Esophagus mucosa (tissue), 1 donor: ENCODE results near the gene MGMT. TPM values are rescaled to one million over a fixed set of nuclear protein-coding genes. Genes with fewer than 3 reads are reported as not detected.

Experiments
- ATAC-seq: fragments of 200-7000 bp; cut with Tn5 transposase; one replicate; pipeline ENCODE4 v1.9.1; 2020
- total RNA-seq: library from RNA; stranded (reverse); gene quantifications from one replicate; pipeline ENCODE4 v1.2.4, GENCODE V29; 2023
- donor health status: DM: yes; HTN: yes; CAD: no.

MGMT gene
- total RNA-seq, 1 donor from 2014 or later: 16.5 TPM

DNA sequence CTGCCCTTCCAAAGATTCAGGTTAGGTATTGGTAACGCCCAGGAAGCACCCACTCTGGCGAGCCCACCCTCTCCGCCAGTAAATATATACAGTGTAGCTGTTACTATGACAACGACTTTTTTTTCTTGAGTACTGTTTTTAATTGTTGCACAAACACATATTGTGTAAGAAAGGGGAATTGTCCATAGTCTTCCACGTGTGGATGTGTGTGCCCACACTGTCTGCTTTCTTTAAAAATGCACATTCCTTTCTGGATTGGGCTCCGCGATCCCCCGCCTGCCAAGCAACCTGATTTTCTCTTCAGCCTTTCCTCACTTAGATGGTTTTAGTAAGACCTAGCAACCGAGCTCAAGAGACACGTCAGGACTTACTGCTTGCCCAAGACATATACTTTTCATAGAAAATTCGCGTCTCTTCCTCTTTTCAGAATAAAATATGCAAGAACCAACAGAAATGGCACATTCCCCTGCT, 249.2 kb downstream of the MGMT start:
- ATAC-seq: no peak

DNA sequence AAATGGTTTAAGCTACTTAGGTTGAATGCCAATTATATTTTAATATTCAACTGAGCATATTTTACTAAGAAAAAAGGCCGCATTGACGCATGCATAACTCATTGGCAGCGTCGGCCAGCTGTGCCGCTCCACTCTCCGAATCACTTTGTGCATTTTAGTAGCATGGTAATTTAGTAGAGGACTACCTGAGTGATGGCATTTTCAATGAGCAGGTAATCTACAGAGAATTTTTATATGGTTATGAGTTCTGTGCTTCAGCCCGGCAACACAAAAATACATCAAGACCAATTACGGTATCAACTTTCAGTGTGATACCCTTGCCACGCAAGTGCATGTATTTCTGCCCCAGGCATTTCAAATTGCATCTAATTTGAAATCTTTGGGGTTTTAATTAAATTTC, 249.8 kb downstream of the MGMT start:
- no peak for ATAC-seq

DNA sequence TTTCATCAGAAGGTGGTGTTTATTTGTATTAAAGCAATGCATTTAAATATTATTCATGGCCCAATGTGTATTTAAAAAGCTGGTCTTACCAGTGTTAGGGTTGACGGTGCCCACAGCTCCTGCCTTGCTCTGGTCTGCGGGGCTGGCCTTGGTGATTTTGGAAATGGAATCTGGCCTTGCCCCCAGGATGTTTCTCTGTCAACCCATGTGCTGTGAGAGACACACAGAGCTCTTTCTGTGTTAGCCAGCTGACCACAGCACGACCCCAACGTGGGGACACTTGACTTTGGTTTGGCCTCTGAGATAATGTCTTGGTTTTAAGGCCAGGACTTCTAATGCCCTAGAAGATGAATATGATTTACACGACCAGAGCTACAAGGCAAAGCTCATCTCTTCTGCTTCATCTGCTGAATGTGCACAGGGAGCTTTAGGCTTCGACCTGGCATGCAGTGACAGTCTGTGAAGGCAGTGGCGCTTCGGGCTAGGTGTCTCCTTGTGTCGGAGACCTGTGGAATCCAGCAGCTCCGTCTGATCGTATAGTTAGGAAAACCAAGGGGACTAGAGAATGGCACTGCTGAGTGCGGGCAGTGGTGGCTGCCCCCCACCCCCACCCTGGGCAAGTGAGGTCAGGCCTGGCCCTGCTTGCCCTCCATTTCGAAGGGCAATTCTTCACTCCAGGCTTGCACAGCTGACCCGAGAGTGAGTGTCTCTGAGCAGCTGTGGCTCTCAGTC, 250.9 kb downstream of the MGMT start:
- ATAC-seq: no peak

DNA sequence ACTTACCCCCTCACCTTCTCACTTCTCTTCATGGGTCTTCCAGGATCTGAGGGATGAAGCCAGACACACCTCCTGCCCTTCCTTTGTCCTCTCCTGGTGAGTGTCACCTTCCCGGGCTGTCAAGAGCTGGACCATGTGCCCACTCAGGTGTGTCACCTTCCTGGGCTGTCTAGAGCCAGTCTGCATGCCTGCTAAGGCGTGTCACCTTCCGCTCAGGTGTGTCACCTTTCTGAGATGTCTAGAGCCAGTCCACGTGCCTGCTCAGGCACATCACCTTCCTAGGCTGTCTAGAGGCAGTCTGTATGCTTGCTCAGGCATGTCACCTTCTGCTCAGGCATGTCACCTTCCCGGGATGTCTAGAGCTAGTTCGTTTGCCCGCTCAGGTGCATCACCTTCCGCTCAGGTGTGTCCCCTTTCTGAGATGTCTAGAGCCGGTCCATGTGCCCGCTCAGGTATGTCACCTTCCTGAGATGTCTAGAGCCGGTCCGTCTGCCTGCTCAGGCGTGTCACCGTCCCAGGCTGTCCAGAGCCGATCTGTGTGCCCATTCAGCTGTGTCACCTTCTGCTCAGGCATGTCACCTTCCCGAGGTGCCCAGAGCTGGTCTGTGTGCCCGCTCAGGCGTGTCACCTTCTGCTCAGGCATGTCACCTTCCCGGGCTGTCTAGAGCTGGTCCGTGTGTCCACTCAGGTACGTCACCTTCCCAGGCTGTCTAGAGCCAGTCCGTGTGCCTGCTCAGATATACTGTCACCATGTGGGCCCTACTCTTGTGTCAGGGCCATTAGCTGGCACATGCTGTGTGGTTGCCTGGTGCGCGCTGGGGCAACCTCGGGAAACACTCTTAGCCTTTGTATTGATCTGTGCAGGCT, 251.7 kb downstream of the MGMT start:
- peak; percentile 63 for ATAC-seq

DNA sequence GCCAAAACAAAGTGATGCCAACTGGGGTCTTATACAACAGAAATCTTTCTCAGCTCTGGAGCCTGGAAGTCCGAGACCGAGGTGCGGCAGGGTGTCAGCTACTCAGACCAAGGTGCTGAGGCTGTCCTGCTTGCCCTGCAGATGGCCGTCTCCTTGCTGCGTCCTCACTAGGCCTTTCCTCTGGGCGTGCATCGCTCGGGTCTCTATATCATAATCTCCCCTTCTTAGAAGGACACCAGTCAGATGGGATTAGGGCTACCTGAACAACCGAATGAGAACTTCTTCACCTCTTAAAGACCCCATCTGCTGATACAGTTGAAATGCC, 252.3 kb downstream of the MGMT start:
- ATAC-seq: no peak

DNA sequence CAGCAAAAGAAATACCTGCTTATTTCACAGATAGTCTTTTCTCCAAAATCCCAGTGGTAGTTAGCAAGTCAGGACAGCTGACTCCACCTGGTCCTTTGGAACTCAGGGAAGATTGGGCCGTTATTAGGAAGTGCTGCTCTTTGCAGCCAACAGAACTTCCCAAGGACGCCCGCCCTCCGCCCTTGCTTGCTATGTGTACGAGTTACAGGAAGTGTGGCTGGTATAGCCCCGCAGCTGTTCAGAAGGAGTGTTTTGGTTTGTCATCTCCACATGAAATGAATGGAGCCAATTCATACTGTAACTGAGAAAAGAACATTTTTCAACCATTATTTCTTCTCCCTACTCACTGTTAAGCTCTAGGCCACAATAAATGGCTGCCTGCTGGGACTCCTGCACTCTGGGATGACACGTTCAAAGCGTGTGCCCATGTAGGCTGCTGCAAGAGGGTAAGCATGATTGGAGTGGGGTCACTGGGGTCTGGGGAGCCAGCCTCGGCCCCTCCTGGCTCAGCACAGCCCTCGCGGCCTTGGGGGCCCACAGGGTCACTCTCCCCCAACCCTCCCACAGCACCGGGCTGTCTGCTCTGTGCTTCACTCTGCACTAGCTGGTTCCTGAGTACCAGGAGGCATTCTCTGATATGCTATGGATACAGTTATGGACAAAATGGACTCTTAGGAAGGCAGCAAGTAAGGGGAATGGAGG, 253.0 kb downstream of the MGMT start:
- ATAC-seq: no peak

DNA sequence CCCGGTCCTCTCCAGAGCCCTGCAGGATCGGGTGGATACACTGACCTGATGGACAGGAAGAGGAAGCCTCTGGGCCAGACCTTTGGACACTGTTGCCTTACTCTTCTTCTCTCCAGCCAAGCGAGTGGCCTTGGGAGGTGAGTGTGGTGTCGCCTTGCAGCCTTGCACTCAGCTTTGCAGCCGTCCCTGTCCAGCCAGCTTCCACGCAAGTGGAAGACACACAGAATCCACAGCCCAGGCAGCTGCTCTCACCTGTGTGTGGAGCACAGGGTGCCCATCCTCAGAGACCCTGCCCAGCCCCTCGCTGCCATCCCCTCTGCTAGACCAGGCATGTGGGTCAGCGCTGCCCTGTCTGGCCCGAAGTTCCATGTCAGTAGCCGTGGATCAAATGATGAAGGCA, 258.0 kb downstream of the MGMT start:
- ATAC-seq: no peak

DNA sequence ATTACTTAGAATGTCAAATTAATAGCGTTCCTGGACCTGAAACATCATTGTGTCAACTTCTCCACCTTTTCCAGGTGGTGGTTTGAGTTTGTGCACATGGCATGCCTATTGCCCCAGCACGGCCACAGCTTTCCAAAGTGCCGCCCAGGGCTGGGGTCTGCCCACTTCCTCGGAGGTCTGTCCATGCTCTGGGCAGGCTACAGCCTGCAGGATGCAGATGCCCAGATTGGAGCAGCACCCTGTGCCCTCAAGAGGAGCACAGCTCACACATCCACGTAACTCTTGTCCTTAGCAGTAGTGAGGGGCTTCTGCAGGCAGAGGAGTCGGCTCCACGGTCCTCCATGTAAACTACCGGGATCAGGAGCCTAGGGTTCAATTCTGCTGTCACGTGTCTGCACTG, 258.4 kb downstream of the MGMT start:
- ATAC-seq: no peak

DNA sequence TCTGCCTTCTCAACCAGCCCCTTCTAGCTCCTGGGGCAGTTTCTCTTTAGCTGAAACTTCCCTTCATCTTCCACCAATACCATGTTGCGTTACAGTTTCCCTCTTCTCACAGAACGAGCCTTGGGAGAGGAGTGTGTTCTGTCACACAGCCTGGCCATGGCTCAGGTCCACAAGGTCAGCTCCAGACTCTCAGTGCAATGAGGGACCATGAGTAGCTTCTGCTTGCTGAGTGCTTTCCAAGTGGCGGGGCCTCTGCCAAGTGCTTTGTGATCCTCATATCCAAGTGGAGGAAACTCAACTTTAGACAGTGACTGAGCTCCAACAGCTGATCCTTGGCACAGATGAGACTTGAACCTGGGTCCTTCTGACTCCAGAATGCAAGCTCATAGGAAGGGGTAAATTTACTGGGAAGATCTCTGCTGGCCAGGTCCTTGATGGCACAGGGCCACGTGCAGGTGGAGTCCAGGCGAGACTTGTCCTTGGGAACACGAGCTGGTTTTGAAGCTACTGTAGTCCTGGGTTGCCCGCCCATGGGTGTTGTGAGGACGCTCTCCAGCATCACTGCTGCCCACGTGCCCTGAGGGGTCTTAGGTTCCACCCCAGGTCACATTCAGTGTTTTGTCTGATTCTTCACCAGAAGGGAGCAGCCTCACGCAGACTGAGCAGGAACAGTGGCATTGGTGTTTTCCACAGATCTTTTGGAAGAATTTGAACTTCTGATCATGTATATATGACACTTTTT, 259.0 kb downstream of the MGMT start:
- no peak for ATAC-seq

DNA sequence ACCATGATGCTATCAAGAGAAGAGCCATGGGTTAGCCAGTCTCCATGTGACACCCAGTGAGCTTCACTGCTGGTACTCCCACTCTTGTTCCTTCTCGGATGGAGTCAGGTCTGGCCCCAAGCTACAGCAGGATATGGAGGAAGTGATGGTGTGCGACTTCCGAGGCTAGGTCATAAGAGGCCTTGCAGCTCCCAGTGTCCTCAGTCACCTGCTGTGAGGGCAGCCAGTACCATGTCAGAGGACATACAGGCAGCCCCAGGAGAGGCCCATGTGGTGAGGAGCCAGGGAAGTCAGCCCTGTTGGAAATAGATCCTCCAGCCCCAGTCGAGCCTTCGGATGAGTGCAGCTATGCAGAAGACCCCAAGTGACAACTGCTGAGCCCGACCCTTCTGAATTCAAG, 260.0 kb downstream of the MGMT start:
- no peak for ATAC-seq

DNA sequence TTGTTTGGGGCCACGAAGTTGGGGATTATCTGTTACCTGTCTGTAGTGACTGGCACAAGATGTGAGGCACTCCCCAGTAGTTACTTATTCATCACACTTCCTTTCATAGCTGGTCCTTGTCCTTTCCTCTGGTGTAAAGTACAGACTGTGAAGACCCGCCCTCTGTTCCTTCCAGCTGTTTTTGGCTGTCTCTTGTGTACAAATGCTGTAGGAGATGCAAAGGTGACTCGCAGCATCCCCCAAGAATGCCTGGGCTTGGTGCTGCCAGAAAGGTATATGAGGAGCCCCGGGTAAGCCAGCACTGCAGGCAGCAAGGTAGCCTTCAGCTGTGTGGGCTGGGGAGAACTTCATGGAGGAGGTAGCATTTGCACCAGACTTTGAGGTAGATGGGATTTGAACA, 260.5 kb downstream of the MGMT start:
- no peak for ATAC-seq

DNA sequence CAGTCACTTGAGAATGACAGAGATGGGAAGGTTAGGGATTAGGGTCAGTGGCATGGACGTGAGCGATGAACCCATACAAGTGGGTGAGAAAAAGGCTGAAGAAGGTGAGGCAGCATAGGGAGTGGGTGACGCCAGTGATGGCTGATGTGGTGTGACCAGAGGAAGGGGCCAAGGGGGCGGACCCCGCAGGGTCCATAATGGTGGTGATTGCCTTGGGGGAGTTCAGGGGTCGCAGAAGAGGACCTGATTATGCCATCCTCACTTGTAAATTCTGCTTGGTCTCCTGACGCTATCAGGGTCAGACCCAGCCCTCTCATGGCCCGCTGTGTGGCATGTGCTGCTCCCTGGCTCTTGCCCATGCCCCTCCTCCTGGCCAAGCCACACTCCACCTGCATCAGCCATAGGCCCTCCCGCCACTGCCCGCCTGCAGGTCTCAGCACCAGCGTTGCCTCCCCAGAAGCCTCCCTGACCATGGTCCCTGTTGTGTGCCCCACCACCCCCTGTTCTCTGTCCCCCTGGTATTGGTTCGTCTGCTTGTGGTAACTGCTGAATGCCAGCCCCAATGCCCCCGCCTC, 261.3 kb downstream of the MGMT start:
- peak; percentile 10 for ATAC-seq

DNA sequence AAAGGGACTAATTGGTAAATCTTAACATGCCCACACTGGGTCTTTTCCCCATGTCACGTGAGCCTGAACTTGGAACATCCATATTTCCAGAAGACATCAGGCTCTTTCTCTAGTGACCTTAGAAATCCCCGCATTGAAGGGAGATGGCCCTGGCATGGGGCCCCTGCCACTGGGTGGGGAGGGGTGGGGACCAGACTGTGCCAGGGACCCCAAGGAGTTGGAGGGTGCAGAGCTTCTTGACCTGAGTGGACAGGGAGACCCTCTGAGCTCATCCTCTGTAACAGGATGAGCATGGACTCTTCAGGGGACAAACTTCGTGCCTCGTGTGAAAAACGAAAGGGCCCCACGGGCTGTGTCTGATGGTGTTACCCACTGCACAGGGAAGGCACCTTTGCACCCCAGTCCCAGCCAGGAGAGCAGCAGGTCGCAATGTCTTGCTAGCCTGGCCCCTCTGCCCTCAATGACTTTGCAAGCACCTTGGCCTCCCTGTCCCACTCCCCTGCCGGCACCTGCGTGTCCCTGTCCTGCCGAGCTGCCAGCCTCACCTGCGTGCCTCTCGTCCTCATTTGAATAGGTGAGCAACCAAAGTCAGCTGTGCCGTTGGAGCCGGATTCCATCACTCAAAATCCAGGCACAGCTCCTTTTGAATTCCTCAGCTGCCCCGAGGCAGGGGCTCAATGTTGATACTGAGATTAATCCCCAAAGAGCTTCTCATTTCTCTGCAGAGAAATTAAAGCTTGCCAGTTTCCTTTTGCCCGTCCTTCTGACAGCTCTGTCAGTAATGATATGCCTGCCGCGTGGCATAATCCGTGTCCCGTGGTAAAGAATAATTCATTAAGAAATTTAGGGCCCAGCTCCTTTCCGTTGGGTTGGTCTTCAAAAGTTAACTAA, 262.1 kb downstream of the MGMT start:
- no peak for ATAC-seq

DNA sequence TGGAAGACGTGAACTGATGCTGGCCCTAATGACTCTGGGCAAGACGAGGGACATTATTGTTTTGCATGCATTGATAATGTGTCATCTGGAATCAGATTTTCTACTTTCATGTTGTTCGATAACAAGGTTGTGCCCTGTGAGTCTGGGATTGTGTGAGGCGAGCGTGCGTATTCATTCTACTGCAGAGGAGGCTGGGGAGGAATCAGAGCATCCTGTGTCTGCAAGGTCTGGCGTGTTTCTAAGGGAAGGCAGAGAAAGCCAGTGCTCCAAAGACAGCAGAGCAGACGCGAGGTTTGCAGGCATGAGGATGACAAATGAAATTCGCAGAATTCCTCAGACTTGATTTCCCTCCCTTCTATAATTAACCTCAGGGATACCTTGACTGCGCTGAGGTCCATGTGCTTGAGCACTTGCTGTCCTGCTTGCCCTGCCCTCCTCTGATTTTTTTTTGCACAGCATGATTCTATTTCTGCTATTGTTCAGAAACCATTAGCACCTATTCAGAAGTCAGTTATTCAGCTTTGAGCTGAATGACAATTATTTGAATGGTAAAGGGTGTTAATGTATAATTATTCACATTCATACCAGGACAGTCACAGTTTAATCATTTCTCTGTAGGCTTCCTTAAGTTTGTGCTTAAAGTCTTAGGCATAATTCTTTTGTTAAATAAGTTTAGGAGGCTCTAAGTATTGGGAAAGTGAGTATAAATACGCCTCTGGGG, 263.4 kb downstream of the MGMT start:
- ATAC-seq: no peak

DNA sequence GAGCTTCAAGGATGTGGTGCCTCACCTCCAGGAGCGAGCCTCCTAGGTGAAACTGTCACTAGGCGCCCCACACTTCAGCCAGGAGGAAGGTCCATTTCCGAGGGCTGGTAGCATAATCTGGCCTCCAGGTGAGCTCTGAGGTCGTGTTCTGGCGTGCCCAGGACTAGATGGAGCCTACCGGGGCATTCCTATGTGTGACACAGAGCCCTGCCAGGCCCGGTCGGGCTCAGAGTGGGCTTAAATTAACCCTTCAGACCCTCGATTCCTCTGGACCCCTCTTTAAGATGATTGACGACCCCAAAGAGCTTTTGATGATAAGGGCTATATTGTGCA, 263.9 kb downstream of the MGMT start:
- no peak for ATAC-seq

DNA sequence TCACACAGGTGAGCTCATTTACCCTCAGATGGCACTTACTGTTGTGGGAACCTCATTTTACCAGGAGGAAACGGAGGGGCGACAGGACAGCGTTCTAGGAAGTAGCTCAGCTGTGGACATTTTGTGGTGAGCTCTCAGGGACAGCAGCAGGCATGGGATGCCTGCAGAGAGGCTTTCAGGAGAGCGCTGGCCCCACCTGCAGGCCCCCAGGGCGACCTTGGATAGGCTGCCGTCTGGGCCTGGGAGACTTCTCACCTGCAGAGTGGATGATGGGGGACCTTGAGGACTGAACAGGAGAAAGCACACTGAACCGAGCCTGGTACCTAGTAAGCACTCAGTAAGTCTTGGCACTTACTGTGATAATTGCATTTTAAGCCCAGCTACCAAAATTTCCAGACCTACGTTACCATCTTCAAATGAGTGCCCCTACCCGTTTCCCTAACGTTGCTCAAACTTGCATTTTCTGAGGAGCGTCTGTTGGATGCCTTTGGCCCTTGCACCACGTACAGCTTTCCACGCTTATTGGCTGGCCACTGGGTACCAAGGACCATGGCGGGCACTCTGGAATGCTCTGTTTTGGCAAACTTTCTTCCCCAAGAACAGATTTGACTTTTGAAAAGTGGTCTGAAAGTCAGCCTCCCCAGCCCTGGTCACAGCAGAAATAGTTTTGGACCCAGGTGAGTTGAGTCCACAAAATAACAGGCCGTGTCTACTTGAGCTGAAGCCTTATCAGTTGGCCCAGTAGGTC, 273.7 kb downstream of the MGMT start:
- ATAC-seq: no peak

DNA sequence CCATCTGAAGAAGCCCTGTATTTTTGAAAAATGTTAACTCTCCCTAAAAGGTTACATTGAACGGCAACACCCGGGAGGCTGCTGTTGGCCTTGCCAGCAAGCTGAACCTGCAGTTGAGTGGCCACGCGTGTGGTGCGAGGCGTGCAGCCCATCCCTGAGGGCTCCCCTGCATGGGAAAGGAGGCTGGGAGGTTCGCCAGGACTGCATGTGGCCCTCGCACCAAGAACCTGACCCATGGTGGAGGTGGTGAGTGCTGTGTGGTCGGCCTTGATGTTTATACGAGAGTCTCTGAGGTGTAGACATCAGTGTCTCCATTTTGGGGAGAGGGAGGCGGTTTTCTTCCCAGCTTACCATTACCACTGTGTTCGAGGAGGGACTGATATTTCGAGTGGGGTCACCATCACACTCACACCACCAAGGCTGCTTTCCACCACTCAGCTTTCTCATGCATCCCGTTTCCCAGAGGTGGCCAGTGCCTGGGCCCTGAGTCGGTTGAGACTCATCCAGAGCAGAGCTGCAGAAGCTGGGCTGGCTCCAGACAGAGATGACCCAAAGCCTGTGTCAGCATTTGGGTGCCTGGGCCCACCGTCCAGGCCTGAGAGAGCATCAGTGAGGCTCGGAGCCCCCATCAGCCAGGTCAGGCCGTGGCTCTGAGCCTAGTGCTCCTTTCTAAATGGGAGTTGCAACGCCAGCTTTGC, 274.4 kb downstream of the MGMT start:
- no peak for ATAC-seq

DNA sequence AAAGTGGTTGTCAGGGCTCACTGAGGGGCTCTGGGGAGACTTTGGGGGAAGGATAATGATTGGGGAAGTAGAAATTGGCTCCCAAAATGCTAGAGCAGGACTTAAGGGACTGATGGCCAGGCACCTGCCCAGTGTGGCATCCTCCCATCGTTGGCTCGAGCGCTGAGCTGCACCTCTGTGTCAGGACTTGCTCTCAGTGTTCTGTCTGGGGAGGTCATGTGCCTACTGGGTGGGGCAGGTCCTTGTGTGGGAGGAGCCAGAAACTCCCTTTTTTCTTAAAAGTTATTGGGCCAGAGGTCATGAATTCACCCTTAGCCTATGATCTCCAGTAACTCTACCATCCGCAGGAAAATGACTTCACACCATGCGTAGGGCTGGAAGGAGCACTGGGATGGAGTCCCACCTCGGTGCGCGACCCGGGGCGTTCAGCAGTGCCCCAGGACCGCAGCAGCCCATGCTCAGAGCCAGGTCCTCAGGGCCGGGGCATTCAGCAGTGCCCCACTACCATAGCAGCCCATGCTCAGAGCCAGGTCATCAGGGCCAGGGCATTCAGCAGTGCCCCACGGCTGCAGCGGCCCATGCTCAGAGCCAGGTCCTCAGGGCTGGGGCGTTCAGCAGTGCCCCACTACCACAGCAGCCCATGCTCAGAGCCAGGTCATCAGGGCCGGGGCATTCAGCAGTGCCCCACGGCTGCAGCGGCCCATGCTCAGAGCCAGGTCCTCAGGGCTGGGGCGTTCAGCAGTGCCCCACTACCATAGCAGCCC, 275.1 kb downstream of the MGMT start:
- no peak for ATAC-seq
